Neural progenitor cell (in vitro differentiated cells): ENCODE measurements around the gene TMEM266. TPM values are rescaled to one million over a fixed set of nuclear protein-coding genes. Genes with fewer than 3 reads are reported as not detected.

ENCODE experiments used
- DNase-seq: peaks from one replicate; pipeline ENCODE4 v3.0.0-alpha.2; 2016; ENCODE audit warnings: low spot score
- H2AFZ ChIP-seq: fragments of 200-600 bp; sonication (generic); replicated peaks from 2 replicates; pipeline ENCODE4 v1.6.1; 2016; ENCODE audit warnings: antibody characterized with exemption
- H3F3A ChIP-seq: fragments of 200-600 bp; sonication (generic); 2 replicates; pipeline ENCODE4 v1.6.1; 2016; ENCODE audit warnings: antibody characterized with exemption, low read depth
- H3K27ac ChIP-seq: fragments of 200-600 bp; sonication (generic); 2 replicates; pipeline ENCODE4 v1.5.1; 2016; ENCODE audit warnings: mild to moderate bottlenecking
- H3K27me3 ChIP-seq: fragments of 200-600 bp; sonication (generic); 2 replicates; pipeline ENCODE4 v1.6.1; 2016; ENCODE audit warnings: mild to moderate bottlenecking, moderate library complexity
- H3K36me3 ChIP-seq: fragments of 200-600 bp; sonication (generic); 2 replicates; pipeline ENCODE4 v1.5.1; 2016
- H3K4me1 ChIP-seq: fragments of 200-600 bp; sonication (generic); 2 replicates; pipeline ENCODE4 v1.6.1; 2016; ENCODE audit warnings: mixed run types
- H3K4me2 ChIP-seq: fragments of 200-600 bp; sonication (generic); 2 replicates; pipeline ENCODE4 v1.6.1; 2016
- H3K4me3 ChIP-seq: fragments of 200-600 bp; sonication (generic); 2 replicates; pipeline ENCODE4 v1.5.1; 2016
- H3K79me2 ChIP-seq: fragments of 200-600 bp; sonication (generic); 2 replicates; pipeline ENCODE4 v1.6.1; 2016; ENCODE audit warnings: low read depth
- H3K9ac ChIP-seq: fragments of 200-600 bp; sonication (generic); 2 replicates; pipeline ENCODE4 v1.6.1; 2016
- H3K9me3 ChIP-seq: fragments of 200-600 bp; sonication (generic); 2 replicates; pipeline ENCODE4 v1.5.1; 2016; ENCODE audit warnings: low read depth
- H4K20me1 ChIP-seq: fragments of 200-600 bp; sonication (generic); 2 replicates; pipeline ENCODE4 v1.6.1; 2016; ENCODE audit warnings: low read depth
- H3K27ac Mint-ChIP-seq: 3 replicates; pipeline ENCODE4 v1.8.0; 2021; ENCODE audit warnings: mixed read lengths
- H3K27me3 Mint-ChIP-seq: 2 replicates; pipeline ENCODE4 v1.8.0; 2022; ENCODE audit warnings: low read depth, mild to moderate bottlenecking, inconsistent platforms, moderate library complexity, mixed read lengths; ENCODE audit not compliant: insufficient read depth
- H3K36me3 Mint-ChIP-seq: 3 replicates; pipeline ENCODE4 v1.8.0; 2021; ENCODE audit warnings: mixed read lengths
- H3K4me1 Mint-ChIP-seq: 3 replicates; pipeline ENCODE4 v1.8.0; 2021; ENCODE audit warnings: mixed read lengths
- H3K4me3 Mint-ChIP-seq: 3 replicates; pipeline ENCODE4 v1.8.0; 2021; ENCODE audit warnings: mild to moderate bottlenecking, moderate library complexity, mixed read lengths
- H3K9me3 Mint-ChIP-seq: 3 replicates; pipeline ENCODE4 v1.8.0; 2020; ENCODE audit warnings: mixed read lengths
- CTCF ChIP-seq: fragments of 200-600 bp; sonication (generic); IDR thresholded peaks from 2 replicates; pipeline ENCODE4 v1.5.1; 2017; ENCODE audit warnings: antibody characterized with exemption, mild to moderate bottlenecking
- EZH2 ChIP-seq: fragments of 200-600 bp; sonication (generic); IDR thresholded peaks from 2 replicates; pipeline ENCODE4 v1.6.1; 2017; ENCODE audit warnings: antibody characterized with exemption, mild to moderate bottlenecking, moderate library complexity
- EZH2phosphoT487 ChIP-seq: fragments of 200-600 bp; sonication (generic); IDR thresholded peaks from 2 replicates; pipeline ENCODE4 v1.6.1; 2017; ENCODE audit warnings: antibody characterized with exemption
- total RNA-seq: library from RNA; depleted of rRNA; stranded (reverse); fragments of >200 nt; gene quantifications from 2 replicates; pipeline ENCODE4 v1.2.3, GENCODE V29; 2015; ENCODE audit warnings: low replicate concordance

TMEM266 gene
- total RNA-seq, 1 donor from 2014 or later, result 0.43 TPM

GRCh38 chr15:76127880-76128279, 68.1 kb downstream of the TMEM266 start:
- Mint-ChIP-seq H3K36me3 (no peaks in the 10 kb centered on the region), H3K4me1 (no peaks in the 10 kb centered on the region), H3K27ac (no peak overlapping the region), H3K27me3 (no peaks in the 10 kb centered on the region), H3K4me3 (no peak overlapping the region), H3K9me3 (peaks cover 5% of the 10 kb centered on the region)
- no peak overlapping the region for H3K4me2 ChIP-seq
- no peak overlapping the region for H3K9ac ChIP-seq
- H4K20me1 ChIP-seq, result no peaks in the 10 kb centered on the region
- no peaks in the 10 kb centered on the region for H3F3A ChIP-seq
- DNase-seq, result no peak
- H3K4me1 ChIP-seq, result peaks cover 5% of the 10 kb centered on the region
- TF ChIP-seq EZH2, result no peak
- TF ChIP-seq CTCF, result no peak
- no peak for TF ChIP-seq EZH2phosphoT487
- no peaks in the 10 kb centered on the region for H3K9me3 ChIP-seq
- no peak overlapping the region for H3K4me3 ChIP-seq
- no peaks in the 10 kb centered on the region for H3K79me2 ChIP-seq
- H3K27me3 ChIP-seq, result no peaks in the 10 kb centered on the region
- H3K36me3 ChIP-seq, result no peaks in the 10 kb centered on the region
- no peak overlapping the region for H2AFZ ChIP-seq
- H3K27ac ChIP-seq, result no peak overlapping the region

DNA sequence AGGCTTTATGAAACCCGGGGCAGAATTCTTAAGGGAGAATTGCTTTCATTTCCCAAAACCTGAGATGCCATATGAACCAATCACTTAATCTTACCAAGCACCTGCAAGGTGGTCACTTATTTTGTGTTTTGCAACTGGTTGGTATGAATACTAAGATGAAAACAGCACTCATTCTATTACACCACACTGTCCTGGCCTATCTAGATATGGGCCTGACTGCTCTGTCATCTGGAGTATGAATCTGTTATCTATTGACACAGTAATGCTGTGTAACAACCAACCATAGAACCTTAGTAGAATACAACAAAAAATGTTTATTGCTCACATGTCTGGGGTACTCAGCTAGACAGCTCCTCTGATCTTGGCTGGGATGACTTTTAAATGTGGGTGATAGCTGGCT, 74.8 kb downstream of the TMEM266 start:
- H3K27me3 ChIP-seq, result no peaks in the 10 kb centered on the region
- Mint-ChIP-seq H3K36me3 (no peaks in the 10 kb centered on the region), H3K27me3 (peaks cover 3% of the 10 kb centered on the region)

GRCh38 chr15:76135516-76135915, 75.7 kb downstream of the TMEM266 start:
- H3K27me3 ChIP-seq, result peaks cover 9% of the 10 kb centered on the region
- no peak for DNase-seq

More for the DNA sequence above, 74.8 kb downstream of the TMEM266 start:
- no peaks in the 10 kb centered on the region for H4K20me1 ChIP-seq
- H3K36me3 ChIP-seq, result no peaks in the 10 kb centered on the region
- DNase-seq, result no peak
- TF ChIP-seq EZH2phosphoT487 (no peak), EZH2 (no peak), CTCF (no peak)
- no peak overlapping the region for H3K9ac ChIP-seq
- no peaks in the 10 kb centered on the region for H3K79me2 ChIP-seq
- Mint-ChIP-seq H3K27ac (no peak overlapping the region), H3K9me3 (no peaks in the 10 kb centered on the region), H3K4me3 (no peak overlapping the region), H3K4me1 (no peaks in the 10 kb centered on the region)
- H3K4me2 ChIP-seq, result no peak overlapping the region
- no peak overlapping the region for H2AFZ ChIP-seq
- no peaks in the 10 kb centered on the region for H3K9me3 ChIP-seq
- H3K4me1 ChIP-seq, result no peaks in the 10 kb centered on the region
- no peak overlapping the region for H3K27ac ChIP-seq
- H3K4me3 ChIP-seq, result no peak overlapping the region
- H3F3A ChIP-seq, result no peaks in the 10 kb centered on the region

More at GRCh38 chr15:76135516-76135915, 75.7 kb downstream of the TMEM266 start:
- Mint-ChIP-seq H3K27ac (no peak overlapping the region), H3K9me3 (no peaks in the 10 kb centered on the region), H3K27me3 (peaks cover 3% of the 10 kb centered on the region), H3K36me3 (no peaks in the 10 kb centered on the region), H3K4me1 (no peaks in the 10 kb centered on the region), H3K4me3 (no peak overlapping the region)
- TF ChIP-seq CTCF (no peak), EZH2 (no peak), EZH2phosphoT487 (no peak)
- no peak overlapping the region for H2AFZ ChIP-seq
- no peak overlapping the region for H3K27ac ChIP-seq
- H3K36me3 ChIP-seq, result no peaks in the 10 kb centered on the region
- no peak overlapping the region for H3K4me2 ChIP-seq
- H3F3A ChIP-seq, result peaks cover 9% of the 10 kb centered on the region
- H3K4me3 ChIP-seq, result no peak overlapping the region
- H3K79me2 ChIP-seq, result no peaks in the 10 kb centered on the region
- H4K20me1 ChIP-seq, result no peaks in the 10 kb centered on the region
- no peak overlapping the region for H3K9ac ChIP-seq
- no peaks in the 10 kb centered on the region for H3K9me3 ChIP-seq
- H3K4me1 ChIP-seq, result peaks cover 6% of the 10 kb centered on the region
